ENCODE measurements around the gene PCYT1A. TPM values are rescaled to one million over a fixed set of nuclear protein-coding genes. Genes with fewer than 3 reads are reported as not detected.

The PCYT1A gene
- total and polyA plus RNA-seq, 2 of the 13 experiments (the other 11 are each of a cell fraction or from before 2014, with no cell fraction given), result 26.4 to 45.3 TPM

DNA sequence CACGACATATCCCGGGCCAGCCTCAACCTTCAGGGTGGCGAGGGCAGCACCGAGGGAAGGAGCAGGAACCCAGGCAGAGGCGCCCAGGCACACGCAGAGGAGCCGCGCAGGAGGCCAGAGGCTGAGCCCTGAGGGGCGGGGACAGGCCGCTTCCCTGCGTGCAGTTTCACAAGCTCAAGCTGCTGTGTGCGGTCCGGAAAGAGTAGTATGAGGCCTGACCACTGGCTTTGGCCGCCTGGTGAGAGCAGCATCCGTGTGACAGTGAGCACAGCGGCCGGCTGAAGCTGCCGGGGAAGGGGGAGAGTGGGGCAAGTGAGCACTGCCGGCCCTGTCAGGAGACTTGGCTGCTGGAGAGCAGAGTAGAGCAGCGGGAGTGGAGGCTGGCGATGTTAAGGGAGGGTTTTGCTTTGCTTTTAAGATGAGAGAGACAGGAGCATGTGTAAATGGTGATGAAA is 85.0 kb downstream of the PCYT1A start (continued):
- TF ChIP-seq PHB2 (IDR thresholded peaks at IDR 0.05; ENCODE audit: partially characterized antibody), result no peak
- TF ChIP-seq TBP (CRISPR knock-in tag; IDR thresholded peaks at IDR 0.05), result no peak
- TF ChIP-seq NFYB (CRISPR knock-in tag; IDR thresholded peaks at IDR 0.05), result no peak
- TF ChIP-seq ARNT2 (CRISPR knock-in tag; IDR thresholded peaks at IDR 0.05; ENCODE audit: low read depth), result no peak
- TF ChIP-seq SMAD9 (CRISPR knock-in tag; IDR thresholded peaks at IDR 0.05), result no peak
- no peak for TF ChIP-seq NFYC (CRISPR knock-in tag; IDR thresholded peaks at IDR 0.05)
- no peak for TF ChIP-seq ZSCAN9 (CRISPR knock-in tag; IDR thresholded peaks at IDR 0.05; ENCODE audit: borderline replicate concordance)
- TF ChIP-seq REST (IDR thresholded peaks at IDR 0.05; ENCODE audit: borderline replicate concordance in 1 of 2, low read depth in 1 of 2, low read length in 2 of 2), result no peak
- TF ChIP-seq ZNF20 (CRISPR knock-in tag; IDR thresholded peaks at IDR 0.05), result no peak
- TF ChIP-seq, protein P1, sequence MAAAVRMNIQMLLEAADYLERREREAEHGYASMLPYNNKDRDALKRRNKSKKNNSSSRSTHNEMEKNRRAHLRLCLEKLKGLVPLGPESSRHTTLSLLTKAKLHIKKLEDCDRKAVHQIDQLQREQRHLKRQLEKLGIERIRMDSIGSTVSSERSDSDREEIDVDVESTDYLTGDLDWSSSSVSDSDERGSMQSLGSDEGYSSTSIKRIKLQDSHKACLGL (CRISPR knock-in tag; IDR thresholded peaks at IDR 0.05), result 0 out of 2 replicates have a peak, but pooled peaks have one; percentile 51
- no peak for TF ChIP-seq NFE2L2 (IDR thresholded peaks at IDR 0.05; ENCODE audit: low read length)
- TF ChIP-seq, protein P2, sequence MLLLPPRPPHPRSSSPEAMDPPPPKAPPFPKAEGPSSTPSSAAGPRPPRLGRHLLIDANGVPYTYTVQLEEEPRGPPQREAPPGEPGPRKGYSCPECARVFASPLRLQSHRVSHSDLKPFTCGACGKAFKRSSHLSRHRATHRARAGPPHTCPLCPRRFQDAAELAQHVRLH (CRISPR knock-in tag; IDR thresholded peaks at IDR 0.05; ENCODE audit: borderline replicate concordance, low read depth), result no peak
- TF ChIP-seq CEBPB (IDR thresholded peaks at IDR 0.05; ENCODE audit: borderline replicate concordance, low read depth, low read length), result 0 out of 2 replicates have a peak, but pooled peaks have one; percentile 42
- TF ChIP-seq RFXAP (CRISPR knock-in tag; IDR thresholded peaks at IDR 0.05; ENCODE audit: borderline replicate concordance), result no peak
- TF ChIP-seq ZNF350 (CRISPR knock-in tag; IDR thresholded peaks at IDR 0.05; ENCODE audit: borderline replicate concordance, low read depth), result no peak
- no peak for TF ChIP-seq LCORL (IDR thresholded peaks at IDR 0.05)
- 0 out of 2 replicates have a peak, but pooled peaks have one; percentile 23 for TF ChIP-seq LCORL (CRISPR knock-in tag; IDR thresholded peaks at IDR 0.05)
- TF ChIP-seq KDM1A (CRISPR knock-in tag; IDR thresholded peaks at IDR 0.05), result no peak
- no peak for TF ChIP-seq TCF12 (IDR thresholded peaks at IDR 0.05)
- no peak for TF ChIP-seq TCF12 (CRISPR knock-in tag; IDR thresholded peaks at IDR 0.05)
- no peak for TF ChIP-seq RELA (CRISPR knock-in tag; IDR thresholded peaks at IDR 0.05)
- TF ChIP-seq CC2D1A (CRISPR knock-in tag; IDR thresholded peaks at IDR 0.05), result no peak
- TF ChIP-seq TEAD2 (CRISPR knock-in tag; IDR thresholded peaks at IDR 0.05), result no peak
- TF ChIP-seq ZNF562 (CRISPR knock-in tag; IDR thresholded peaks at IDR 0.05; ENCODE audit: borderline replicate concordance), result no peak
- no peak for TF ChIP-seq HOXD1 (CRISPR knock-in tag; IDR thresholded peaks at IDR 0.05)
- TF ChIP-seq ZFX (CRISPR knock-in tag; IDR thresholded peaks at IDR 0.05; ENCODE audit: low read depth), result peak; percentile 81
